Right lobe of liver (tissue), 4 donors: ENCODE data around the gene ACTRT2.

Experiments used
- CTCF ChIP-seq, 4 donors: fragments of 200-600 bp in 3 of 4; fragments of 450-650 bp in 1 of 4; IDR thresholded peaks; one replicate each; pipeline versions ENCODE4 v1.5.1 to v1.8.0; 2016 to 2022; ENCODE audit warnings: antibody characterized with exemption in 4 of 4, mild to moderate bottlenecking in 2 of 4
- POLR2A ChIP-seq: fragments of 450-650 bp; IDR thresholded peaks from one replicate; pipeline ENCODE4 v1.6.1; 2017; ENCODE audit warnings: antibody characterized with exemption, mild to moderate bottlenecking
- donor health status: DM: no; HTN: no; CAD: no.
- donor health status: DM: no; HTN: no; CAD: no.
- donor health status: DM: no; HTN: yes; CAD: no.

GRCh38 chr1:2983706-2984398 lies 37.4 kb upstream of the ACTRT2 start:
- no peak for TF ChIP-seq CTCF (IDR thresholded peaks at IDR 0.05)
- TF ChIP-seq POLR2A = no peak
